ENCODE measurements around the gene DDX27.

Gene DDX27

GRCh38 chr20:49292010-49292409 lies 72.8 kb downstream of the DDX27 start:
- DNase-seq, result no peak

GRCh38 chr20:49293122-49293521 lies 73.9 kb downstream of the DDX27 start:
- DNase-seq, result no peak
